Stimulated activated CD4-positive, alpha-beta T cell treated with anti-CD3 and anti-CD28 coated beads, Interleukin-4, amount 100 ng/mL, for 48 hours (primary cell): ENCODE results near the gene NME4.
A peak's percentile ranks its signal among the peaks of the same experiment; 100 is the strongest.
"Not testable (repeated sequence)": the region's sequence is repeated elsewhere in the genome, so short reads cannot be mapped to it uniquely, and the experiment has no call there.

Experiments
- DNase-seq, 2 donors: peaks; one replicate each; pipeline ENCODE4 v3.0.0-alpha.2; 2020; ENCODE audit warnings: low read depth in 2 of 2

Gene NME4

GRCh38 chr16:398561-399339, 1.8 kb downstream of the NME4 start:
- DNase-seq, result no peak

DNA sequence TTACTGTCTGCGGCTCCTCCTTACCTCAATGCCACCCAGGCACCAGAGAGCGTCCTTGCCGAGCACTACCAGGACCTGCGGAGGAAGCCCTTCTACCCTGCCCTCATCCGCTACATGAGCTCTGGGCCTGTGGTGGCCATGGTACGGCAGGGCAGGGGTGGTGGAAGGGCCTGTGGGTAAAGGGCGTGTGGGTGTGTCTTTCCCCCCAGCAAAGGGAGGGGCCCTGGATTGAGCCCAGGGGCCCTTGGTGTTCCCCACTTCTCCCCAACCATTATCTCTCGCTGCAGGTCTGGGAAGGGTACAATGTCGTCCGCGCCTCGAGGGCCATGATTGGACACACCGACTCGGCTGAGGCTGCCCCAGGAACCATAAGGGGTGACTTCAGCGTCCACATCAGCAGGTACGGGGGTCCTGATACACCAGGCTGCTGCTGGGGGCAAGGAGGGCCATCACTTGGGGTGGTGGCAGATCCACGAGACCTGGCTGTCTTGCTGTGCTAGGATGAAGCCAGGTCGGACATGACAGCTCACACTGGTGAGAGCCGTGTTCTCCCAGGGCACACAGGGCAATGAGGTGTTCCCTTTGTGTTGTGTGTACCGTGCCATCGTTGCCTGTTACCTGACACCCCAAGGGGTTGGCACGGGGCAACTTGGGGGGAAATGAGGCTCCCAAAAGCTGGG, 2.5 kb downstream of the NME4 start:
- no peak for DNase-seq

DNA sequence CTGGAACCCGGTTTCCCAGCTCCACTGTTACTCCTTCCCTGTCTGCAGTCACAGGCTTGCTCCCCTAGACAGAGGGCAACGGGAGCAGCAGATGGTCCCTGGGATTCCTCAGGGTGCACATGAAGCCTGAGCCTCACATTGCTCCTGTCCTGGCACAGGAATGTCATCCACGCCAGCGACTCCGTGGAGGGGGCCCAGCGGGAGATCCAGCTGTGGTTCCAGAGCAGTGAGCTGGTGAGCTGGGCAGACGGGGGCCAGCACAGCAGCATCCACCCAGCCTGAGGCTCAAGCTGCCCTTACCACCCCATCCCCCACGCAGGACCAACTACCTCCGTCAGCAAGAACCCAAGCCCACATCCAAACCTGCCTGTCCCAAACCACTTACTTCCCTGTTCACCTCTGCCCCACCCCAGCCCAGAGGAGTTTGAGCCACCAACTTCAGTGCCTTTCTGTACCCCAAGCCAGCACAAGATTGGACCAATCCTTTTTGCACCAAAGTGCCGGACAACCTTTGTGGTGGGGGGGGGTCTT, 3.1 kb downstream of the NME4 start:
- DNase-seq, result no peak

GRCh38 chr16:401468-402348, 4.7 kb downstream of the NME4 start, which contains the start of gene DECR2:
TSS of gene DECR2 (plus strand) at chr16:401885. CDS start at chr16:401964, 79 bp downstream.
- peak; percentile 99 to 100 for DNase-seq

DNA sequence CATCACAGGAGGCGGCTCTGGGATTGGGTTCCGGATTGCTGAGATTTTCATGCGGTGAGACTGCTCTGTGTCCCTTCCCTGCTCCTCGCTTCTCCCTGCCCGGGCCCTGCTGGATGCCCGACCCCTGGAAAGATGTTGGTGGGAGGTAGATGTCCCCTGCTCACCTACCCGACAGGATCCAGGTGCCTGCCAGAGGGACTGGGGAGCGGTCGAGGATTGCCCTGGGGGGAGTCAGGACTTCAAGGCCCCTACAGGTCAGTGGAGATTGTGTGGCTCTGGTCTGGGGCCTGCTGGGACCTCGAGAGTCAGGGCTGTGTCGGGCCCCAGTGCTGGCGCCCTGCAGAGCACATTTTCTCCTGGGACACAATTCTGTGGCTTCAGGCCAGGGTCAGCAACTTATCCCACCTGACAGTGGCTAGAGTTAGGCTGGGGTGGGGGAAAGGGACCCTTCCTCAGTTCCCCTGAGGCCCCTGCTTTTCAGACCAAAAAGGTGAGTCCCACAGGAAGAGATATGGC, 8.0 kb downstream of the NME4 start:
- DNase-seq, result no peak

DNA sequence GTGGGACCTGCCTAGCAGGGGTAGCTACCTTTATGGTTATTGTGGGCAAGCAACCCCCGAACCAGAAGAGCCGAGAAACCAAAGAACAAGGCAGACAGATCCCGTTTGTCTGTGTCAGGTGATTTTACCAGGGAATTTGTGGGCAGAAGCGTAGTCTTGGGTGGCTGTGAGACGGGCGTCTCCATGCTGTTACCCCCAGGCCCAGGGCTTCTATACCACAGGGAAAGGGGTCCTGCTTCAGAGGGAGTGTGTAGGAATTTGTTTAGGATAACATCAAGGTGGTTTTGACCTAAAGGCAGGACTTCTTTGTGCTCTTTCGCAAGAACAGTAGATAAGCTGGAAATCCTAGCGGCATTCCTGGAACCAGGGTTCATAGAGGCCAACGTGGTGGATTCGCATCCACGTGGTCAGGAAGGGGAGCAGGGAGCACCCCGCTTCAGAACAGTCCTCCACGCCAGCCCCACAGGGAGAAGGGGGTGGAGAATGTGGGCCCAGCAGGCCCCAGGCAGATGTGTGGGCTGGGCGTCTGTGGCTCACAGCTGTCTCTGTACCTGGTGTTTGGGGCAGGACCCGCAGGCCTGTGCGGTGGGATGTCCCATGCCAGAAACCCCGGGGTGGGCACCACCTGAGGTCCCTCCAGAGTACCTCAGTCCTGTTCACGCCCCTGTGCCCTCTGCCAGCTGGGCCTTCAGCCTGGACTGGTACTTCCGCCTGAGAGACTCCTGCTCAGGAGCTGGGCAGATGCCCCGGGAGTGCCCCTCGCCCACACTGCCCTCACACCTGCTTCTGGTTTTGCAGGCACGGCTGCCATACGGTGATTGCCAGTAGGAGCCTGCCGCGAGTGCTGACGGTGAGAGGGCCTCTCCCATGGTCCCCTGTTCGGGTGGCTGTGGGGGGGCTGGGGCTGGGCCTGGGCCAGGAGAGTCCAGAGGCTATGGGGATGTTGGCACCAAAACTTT, 8.8 kb downstream of the NME4 start:
- DNase-seq, result no peak

DNA sequence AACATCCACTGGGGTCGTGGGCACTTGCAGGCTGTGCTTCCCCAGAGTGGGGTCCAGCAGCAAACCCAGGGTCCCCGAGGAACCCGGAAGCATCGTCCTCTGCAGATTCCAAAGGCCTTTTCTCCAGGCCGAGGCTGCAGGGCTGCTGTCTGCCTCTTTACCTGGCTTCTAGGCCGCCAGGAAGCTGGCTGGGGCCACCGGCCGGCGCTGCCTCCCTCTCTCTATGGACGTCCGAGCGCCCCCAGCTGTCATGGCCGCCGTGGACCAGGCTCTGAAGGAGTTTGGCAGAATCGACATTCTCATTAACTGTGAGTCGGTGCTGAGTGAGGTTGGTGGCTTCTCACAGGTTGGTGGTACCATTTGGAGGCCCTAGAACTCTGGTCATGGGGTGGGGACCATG, 10.3 kb downstream of the NME4 start:
- DNase-seq, result no peak

- no peak for DNase-seq
Measured at GRCh38 chr16:410516-411178, 13.6 kb downstream of the NME4 start.

DNA sequence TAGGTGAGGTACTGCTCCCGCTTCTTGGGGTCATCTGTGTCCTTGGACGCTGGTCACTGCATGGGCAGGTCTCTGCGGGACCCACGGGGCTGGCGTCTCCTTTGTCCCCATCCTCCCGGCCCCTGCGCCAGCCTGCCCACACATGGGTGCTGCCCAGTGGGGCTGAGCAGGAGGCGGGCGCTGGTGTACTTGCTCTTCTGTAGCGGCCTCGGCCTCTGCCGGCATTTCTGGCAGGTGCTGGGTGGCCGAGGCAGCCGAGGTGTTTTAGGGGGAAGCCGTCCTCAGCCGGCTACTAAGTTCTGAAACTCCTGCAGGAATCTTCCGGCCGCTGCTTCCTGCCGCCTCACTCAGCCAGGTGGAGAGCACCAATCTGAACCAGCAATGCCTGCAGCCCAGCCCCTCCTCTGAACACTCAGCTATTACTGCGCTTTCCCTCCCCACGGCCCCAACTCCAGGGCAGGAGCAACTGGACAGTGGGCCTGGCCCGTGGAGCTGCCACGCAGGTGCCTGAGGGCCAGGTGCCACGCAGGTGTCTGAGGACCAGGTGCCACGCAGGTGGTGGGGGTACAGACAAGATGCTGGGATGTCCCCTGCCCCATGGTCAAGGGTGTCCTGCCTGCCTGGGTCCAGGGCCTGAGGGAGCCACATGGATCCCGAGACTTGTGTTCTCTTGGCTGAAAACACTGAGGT, 14.7 kb downstream of the NME4 start:
- no peak for DNase-seq

DNA sequence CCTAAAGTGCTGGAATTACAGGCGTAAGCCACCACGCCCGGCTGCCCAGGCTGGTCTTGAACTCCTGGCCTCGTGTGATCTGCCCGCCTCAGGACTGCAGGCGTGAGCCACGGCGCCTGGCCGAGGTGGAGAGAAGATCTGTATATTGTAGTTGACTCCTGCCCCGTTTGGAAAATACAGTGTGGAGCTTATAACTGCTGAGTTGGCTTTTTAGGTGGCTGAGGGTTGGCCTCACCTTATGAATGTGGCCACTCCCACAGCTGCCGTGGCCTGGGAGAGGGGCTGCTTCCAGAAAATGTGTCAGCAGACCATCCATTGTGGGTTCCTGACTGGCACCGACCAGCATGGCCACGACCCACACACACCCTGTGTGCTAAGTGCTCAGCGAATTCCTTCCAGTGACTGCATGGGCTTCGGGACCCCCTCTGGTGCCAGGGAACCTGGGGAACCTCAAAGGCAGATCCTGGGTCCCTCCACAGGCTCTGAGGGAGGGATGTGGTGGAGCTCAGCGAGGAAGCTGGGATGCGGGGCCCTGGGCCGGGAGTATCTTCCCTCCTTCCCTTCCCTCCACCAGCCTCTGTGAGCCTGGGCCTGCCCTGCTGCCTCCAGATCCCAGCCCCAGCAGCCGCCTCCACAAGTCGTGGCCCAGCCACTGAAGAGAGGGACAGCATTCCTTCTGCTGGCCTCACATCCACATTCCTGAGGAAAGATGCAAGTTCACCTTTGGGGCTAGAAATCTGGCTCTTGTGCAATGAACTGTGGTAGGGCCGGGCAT, 17.6 kb downstream of the NME4 start:
- no peak for DNase-seq

DNA sequence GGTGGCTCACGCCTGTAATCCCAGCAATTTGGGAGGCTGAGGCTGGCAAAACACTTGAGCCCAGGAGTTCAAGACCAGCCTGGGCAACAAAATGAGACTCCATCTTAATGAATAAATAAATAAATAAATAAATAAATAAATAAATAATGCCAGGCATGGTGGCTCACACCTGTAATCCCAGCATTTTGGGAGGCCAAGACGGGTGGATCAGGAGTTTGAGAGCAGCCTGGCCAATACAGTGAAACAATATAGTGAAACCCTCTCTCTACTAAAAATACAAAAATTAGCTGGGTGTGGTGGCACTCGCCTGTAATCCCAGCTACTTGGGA, 18.1 kb downstream of the NME4 start:
- not testable (repeated sequence) for DNase-seq

DNA sequence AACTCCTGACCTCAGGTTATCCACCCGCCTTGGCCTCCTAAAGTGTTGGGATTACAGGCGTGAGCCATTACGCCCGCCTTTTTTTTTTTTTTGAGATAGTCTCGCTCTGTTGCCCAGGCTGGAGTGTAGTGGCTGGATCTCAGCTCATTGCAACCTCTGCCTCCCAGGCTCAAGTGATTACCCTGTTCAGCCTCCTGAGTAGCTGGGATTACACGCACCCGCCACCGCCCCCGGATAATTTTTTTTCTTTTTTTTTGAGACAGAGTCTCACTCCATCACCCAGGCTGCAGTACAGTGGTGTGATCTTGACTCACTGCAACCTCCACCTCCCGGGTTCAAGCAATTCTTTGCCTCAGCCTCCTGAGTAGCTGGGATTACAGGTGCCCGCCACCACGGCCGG, 25.2 kb downstream of the NME4 start:
- DNase-seq, result not testable (repeated sequence)

DNA sequence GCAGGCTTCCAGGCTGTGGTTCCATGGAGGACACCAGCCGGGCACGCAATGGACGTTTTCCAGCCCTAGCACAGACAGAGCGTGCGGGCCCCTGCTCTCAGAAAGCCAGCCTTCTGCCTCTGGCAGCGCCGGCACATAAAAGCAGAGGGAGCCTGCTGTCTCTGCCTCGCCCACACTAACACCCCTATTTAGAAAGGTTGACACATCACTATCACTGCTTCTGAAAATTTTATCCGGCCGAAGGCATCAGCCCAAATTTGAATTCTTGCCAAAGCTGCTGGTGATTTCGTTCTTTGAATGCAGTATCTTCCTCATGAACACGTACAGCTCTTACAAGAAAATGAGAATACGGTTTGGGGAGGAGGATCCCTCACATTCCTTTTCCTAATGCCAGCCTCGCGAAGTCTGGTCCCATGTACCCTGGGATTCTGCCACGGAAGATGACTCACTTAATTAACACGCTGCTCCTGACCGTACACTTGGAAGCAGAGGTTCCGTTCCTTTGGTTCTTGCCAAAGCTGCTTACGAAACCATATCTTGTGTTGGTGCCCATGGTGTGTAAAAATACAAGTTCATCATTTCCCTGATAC, 27.1 kb downstream of the NME4 start:
- no peak for DNase-seq

DNA sequence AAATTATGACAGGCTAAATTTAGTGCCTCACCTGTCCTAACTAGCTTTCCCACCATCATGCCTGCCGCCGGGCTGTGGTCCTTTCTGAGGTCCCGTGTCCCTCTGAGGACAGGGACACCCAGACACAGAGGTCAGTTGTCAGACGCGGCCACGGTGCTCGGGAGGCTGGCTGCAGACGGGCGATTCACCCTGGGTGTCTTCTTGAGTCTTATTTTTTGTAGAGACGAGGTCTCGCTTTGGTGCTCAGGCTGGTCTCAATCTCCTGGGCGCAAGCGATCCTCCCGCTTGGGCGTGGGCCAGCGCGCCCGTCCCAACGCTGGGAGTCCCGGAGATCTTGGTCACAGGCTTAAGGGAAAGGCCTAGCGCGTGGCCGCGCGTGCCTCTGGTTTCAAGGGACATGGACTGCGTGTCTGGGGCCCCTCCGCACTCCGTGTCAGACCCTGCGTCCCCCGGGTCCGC, 27.7 kb downstream of the NME4 start:
- DNase-seq, result no peak

DNA sequence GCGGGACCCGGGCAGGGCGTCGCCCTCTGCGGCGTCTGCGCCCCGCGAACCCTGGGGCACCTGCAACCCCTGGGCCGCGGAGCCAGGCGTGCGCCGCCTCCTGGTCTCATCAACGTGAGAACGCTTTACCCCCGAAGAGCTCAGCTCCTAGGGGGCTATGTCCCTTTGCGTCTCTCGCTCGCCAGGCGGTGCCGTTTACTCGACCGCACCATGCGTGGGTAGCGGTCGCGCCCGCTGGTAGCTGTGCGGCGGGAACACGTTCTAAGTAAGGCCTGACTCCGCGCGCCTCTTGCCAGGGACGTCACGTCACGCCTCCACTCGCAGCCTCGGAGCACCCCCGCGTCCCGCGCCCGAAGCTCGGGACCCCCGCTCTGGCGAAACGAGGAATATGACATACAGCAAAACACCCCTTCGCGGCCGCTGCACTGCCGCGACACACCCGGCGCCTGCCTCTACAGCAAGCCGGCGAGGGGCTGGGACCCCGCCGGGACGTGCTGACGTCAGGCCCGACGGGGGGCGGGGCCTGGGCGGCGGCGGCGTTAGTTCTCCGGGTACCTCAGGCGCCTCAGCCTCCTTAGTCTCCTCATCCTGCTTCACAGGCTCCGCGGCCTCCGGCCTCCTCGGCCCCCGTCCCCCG, 28.2 kb downstream of the NME4 start, which contains the start of gene RAB11FIP3:
Gene RAB11FIP3, plus strand, starts transcription at position 568 of the 637 bp plus-strand sequence. CDS start 358 bp downstream, outside the sequence.
- peak; percentile 80 to 82 for DNase-seq

DNA sequence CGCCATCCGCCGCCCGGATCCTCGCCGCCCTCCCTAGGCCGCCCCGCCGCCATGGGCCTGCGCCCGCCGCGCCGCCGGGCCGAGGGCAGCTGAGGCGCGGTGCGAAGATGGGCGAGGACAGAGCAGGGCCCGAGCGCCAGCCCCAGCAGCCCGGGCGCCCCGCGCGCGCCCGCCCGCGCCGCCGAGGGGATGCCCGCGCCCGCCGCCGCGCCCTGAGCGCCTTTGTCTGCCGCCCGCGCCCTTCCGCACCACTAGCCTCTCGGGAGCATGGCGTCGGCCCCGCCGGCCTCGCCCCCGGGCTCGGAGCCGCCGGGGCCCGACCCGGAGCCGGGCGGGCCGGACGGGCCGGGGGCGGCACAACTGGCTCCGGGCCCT, 28.7 kb downstream of the NME4 start:
- no peak for DNase-seq

- no peak for DNase-seq
Measured at GRCh38 chr16:426115-426905, 29.3 kb downstream of the NME4 start.
